Measurements from ENCODE around the gene EML1.

DNA sequence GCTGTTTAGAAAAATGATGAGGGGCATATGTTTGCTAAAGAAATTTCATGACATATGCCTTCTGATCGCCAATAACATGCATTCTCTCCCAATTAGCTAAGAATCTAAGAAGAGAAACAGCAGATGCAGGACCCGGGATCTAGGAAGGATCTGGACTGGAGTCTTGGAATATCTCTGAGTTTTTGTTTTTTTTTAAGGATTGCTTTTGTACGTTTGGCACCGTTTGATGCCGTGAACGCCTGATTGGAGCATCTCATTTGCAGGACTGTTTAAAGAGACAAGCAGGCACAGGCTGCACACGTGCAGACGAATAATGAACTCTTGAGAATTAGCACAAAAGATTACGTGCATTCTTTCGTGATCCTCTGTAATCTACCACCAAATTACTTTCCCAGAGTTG, 13.6 kb downstream of the EML1 start:
- TF ChIP-seq, protein P1, sequence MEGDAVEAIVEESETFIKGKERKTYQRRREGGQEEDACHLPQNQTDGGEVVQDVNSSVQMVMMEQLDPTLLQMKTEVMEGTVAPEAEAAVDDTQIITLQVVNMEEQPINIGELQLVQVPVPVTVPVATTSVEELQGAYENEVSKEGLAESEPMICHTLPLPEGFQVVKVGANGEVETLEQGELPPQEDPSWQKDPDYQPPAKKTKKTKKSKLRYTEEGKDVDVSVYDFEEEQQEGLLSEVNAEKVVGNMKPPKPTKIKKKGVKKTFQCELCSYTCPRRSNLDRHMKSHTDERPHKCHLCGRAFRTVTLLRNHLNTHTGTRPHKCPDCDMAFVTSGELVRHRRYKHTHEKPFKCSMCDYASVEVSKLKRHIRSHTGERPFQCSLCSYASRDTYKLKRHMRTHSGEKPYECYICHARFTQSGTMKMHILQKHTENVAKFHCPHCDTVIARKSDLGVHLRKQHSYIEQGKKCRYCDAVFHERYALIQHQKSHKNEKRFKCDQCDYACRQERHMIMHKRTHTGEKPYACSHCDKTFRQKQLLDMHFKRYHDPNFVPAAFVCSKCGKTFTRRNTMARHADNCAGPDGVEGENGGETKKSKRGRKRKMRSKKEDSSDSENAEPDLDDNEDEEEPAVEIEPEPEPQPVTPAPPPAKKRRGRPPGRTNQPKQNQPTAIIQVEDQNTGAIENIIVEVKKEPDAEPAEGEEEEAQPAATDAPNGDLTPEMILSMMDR (IDR thresholded peaks at IDR 0.05; ENCODE audit: low read depth, low read length), result no peak
- TF ChIP-seq POLR2A (IDR thresholded peaks at IDR 0.05; ENCODE audit: extremely low read depth, insufficient read length) (no peak), MYC (IDR thresholded peaks at IDR 0.05; ENCODE audit: low read depth, low read length) (no peak)
- TF ChIP-seq, protein P2, sequence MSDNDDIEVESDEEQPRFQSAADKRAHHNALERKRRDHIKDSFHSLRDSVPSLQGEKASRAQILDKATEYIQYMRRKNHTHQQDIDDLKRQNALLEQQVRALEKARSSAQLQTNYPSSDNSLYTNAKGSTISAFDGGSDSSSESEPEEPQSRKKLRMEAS (IDR thresholded peaks at IDR 0.05; ENCODE audit: low read depth, low read length), result no peak

Measured in NB4 (cell line).